Caco-2 (cell line): Measurements from ENCODE around the gene MRPS35. TPM values are rescaled to one million over a fixed set of nuclear protein-coding genes. Genes with fewer than 3 reads are reported as not detected.

Experiments
- BruUV-seq: library from RNA; stranded (reverse); fragments of 400-500 nt; replicated peaks from 2 replicates; lab custom pipeline; 2021; lab: Mats Ljungman, UMichigan
- CTCF ChIA-PET: fragments of 300-600 bp; sonication (Branson Sonifier 250); formaldehyde crosslinking; loops from one replicate; lab custom pipeline; 2022; ENCODE audit warnings: antibody characterized with exemption; lab: Charles Lee
- POLR2A ChIA-PET: fragments of 300-600 bp; sonication (Branson Sonifier 250); formaldehyde crosslinking; loops from one replicate; lab custom pipeline; 2022; ENCODE audit warnings: antibody characterized with exemption; lab: Charles Lee
- DNase-seq, 2 experiments: peaks; one replicate each; pipeline versions ENCODE4 v3.0.0 to v3.0.0-alpha.2; 2020 to 2022
- H3K27me3 ChIP-seq: replicated peaks from 2 replicates; pipeline ENCODE4 v1.6.0; 2011; ENCODE audit warnings: low read length; ENCODE audit not compliant: control insufficient read depth, insufficient read depth
- H3K36me3 ChIP-seq: 2 replicates; pipeline ENCODE4 v1.5.1; 2011; ENCODE audit warnings: low read length; ENCODE audit not compliant: control insufficient read depth, insufficient read depth
- H3K4me1 ChIP-seq: fragments of 250-450 bp; sonication (Bioruptor Pico); 2 replicates; pipeline ENCODE4 v1.5.1; 2020; ENCODE audit warnings: mild to moderate bottlenecking
- H3K4me3 ChIP-seq: 2 replicates; pipeline ENCODE4 v1.5.1; 2011; ENCODE audit warnings: low read depth, mild to moderate bottlenecking, control low read depth, low read length
- H3K9me3 ChIP-seq: fragments of 250-450 bp; sonication (Bioruptor Pico); 2 replicates; pipeline ENCODE4 v1.5.1; 2020; ENCODE audit warnings: mild to moderate bottlenecking, moderate library complexity
- H3K27ac Mint-ChIP-seq: one replicate; pipeline ENCODE4 v1.8.0; 2022; ENCODE audit warnings: mixed read lengths; ENCODE audit not compliant: unreplicated experiment
- H3K27me3 Mint-ChIP-seq: one replicate; pipeline ENCODE4 v1.8.0; 2022; ENCODE audit warnings: mixed read lengths; ENCODE audit not compliant: insufficient read depth, unreplicated experiment
- H3K36me3 Mint-ChIP-seq: one replicate; pipeline ENCODE4 v1.8.0; 2022; ENCODE audit warnings: mild to moderate bottlenecking, mixed read lengths; ENCODE audit not compliant: insufficient read depth, unreplicated experiment
- H3K4me1 Mint-ChIP-seq: one replicate; pipeline ENCODE4 v1.8.0; 2022; ENCODE audit warnings: low read depth, mixed read lengths; ENCODE audit not compliant: unreplicated experiment
- H3K4me3 Mint-ChIP-seq: one replicate; pipeline ENCODE4 v1.8.0; 2022; ENCODE audit warnings: mild to moderate bottlenecking, moderate library complexity, mixed read lengths; ENCODE audit not compliant: unreplicated experiment
- H3K9me3 Mint-ChIP-seq: one replicate; pipeline ENCODE4 v1.8.0; 2022; ENCODE audit warnings: mixed read lengths; ENCODE audit not compliant: unreplicated experiment
- intact Hi-C: fragments of 100-400 bp; cut with micrococcal nuclease; formaldehyde crosslinking; loops from one replicate; pipeline ENCODE4 v1.10.0; 2022; ENCODE audit not compliant: unreplicated experiment
- total RNA-seq: library from RNA; stranded (reverse); gene quantifications from 2 replicates; pipeline ENCODE4 v1.2.3, GENCODE V29; 2022
- TF ChIP-seq, protein P1 (sequence below), 2 experiments: fragments of 200-600 bp in 1 of 2; IDR thresholded peaks; 1 replicate in 1 of 2; 2 replicates in 1 of 2; pipeline versions ENCODE4 v1.5.1 to v1.8.0; 2011 to 2022; ENCODE audit warnings: antibody characterized with exemption in 1 of 2, control low read depth in 1 of 2, inconsistent platforms in 1 of 2, low read depth in 1 of 2, low read length in 1 of 2, mild to moderate bottlenecking in 1 of 2, moderate library complexity in 1 of 2; ENCODE audit not compliant: insufficient read depth in 1 of 2, severe bottlenecking in 1 of 2, unreplicated experiment in 1 of 2

MRPS35 gene
- total RNA-seq, 1 experiment from 2014 or later, result 135 TPM

GRCh38 chr12:27688671-27689070 lies 22.0 kb upstream of the MRPS35 start:
- Histone ChIP-seq H3K4me3 (no peak overlapping the region), H3K36me3 (peaks cover 5% of the 10 kb centered on the region), H3K27me3 (no peaks in the 10 kb centered on the region), H3K9me3 (no peaks in the 10 kb centered on the region), H3K4me1 (peaks cover 5% of the 10 kb centered on the region; the same call in 1 of the 2 replicates)
- no peaks in the 10 kb centered on the region for H3K9me3 Mint-ChIP-seq
- no peaks in the 10 kb centered on the region for H3K27me3 Mint-ChIP-seq
- no peak for DNase-seq
- BruUV-seq, result no TSS peak
- intact Hi-C loops, result no loop called here
- H3K36me3 Mint-ChIP-seq, result peaks cover 84% of the 10 kb centered on the region
- ChIA-PET CTCF (interaction anchor here (0.6 to 1.1 kb wide), 4 partner anchors 9 to 150 kb away, joined by 3 to 5 read pairs (median 3); no protein-coding TSS in a partner anchor), POLR2A (interaction anchor here (0.8 kb wide), 1 partner anchor 92 kb away, joined by 6 read pairs; the partner anchor contains the start of genes KLHL42 and MANSC4)
- peaks cover 11% of the 10 kb centered on the region for H3K4me1 Mint-ChIP-seq
- no peak overlapping the region for H3K27ac Mint-ChIP-seq
- no peak overlapping the region for H3K4me3 Mint-ChIP-seq
- TF ChIP-seq, protein P1, sequence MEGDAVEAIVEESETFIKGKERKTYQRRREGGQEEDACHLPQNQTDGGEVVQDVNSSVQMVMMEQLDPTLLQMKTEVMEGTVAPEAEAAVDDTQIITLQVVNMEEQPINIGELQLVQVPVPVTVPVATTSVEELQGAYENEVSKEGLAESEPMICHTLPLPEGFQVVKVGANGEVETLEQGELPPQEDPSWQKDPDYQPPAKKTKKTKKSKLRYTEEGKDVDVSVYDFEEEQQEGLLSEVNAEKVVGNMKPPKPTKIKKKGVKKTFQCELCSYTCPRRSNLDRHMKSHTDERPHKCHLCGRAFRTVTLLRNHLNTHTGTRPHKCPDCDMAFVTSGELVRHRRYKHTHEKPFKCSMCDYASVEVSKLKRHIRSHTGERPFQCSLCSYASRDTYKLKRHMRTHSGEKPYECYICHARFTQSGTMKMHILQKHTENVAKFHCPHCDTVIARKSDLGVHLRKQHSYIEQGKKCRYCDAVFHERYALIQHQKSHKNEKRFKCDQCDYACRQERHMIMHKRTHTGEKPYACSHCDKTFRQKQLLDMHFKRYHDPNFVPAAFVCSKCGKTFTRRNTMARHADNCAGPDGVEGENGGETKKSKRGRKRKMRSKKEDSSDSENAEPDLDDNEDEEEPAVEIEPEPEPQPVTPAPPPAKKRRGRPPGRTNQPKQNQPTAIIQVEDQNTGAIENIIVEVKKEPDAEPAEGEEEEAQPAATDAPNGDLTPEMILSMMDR (IDR thresholded peaks at IDR 0.05; ENCODE audit: insufficient read depth in 1 of 2, low read depth in 1 of 2, low read length in 1 of 2, severe bottlenecking in 1 of 2, unreplicated experiment in 1 of 2), result no peak

GRCh38 chr12:27689558-27690180 lies 21.0 kb upstream of the MRPS35 start:
- TF ChIP-seq, protein P1 (IDR thresholded peaks at IDR 0.05; ENCODE audit: insufficient read depth in 1 of 2, low read depth in 1 of 2, low read length in 1 of 2, severe bottlenecking in 1 of 2, unreplicated experiment in 1 of 2), result no peak
- ChIA-PET CTCF (interaction anchor here (1.1 kb wide), 1 partner anchor 8 kb away, joined by 5 read pairs; no protein-coding TSS in a partner anchor), POLR2A (no interaction called here)
- Mint-ChIP-seq H3K9me3 (no peaks in the 10 kb centered on the region), H3K27me3 (no peaks in the 10 kb centered on the region), H3K36me3 (peaks cover 82% of the 10 kb centered on the region), H3K4me1 (peaks cover 11% of the 10 kb centered on the region), H3K27ac (no peak overlapping the region), H3K4me3 (no peak overlapping the region)
- intact Hi-C loops, result no loop called here
- H3K4me1 ChIP-seq, result peaks cover 5% of the 10 kb centered on the region; the same call in 1 of the 2 replicates
- H3K4me3 ChIP-seq, result no peak overlapping the region
- H3K9me3 ChIP-seq, result no peaks in the 10 kb centered on the region
- no TSS peak for BruUV-seq
- H3K27me3 ChIP-seq, result no peaks in the 10 kb centered on the region
- no peak for DNase-seq
- peaks cover 5% of the 10 kb centered on the region for H3K36me3 ChIP-seq

- TF ChIP-seq, protein P1 (IDR thresholded peaks at IDR 0.05; ENCODE audit: insufficient read depth in 1 of 2, low read depth in 1 of 2, low read length in 1 of 2, severe bottlenecking in 1 of 2, unreplicated experiment in 1 of 2), result no peak
- no TSS peak for BruUV-seq
- Histone ChIP-seq H3K27me3 (no peaks in the 10 kb centered on the region), H3K4me1 (peaks cover 10% of the 10 kb centered on the region), H3K4me3 (no peak overlapping the region), H3K9me3 (no peaks in the 10 kb centered on the region), H3K36me3 (peaks cover 5% of the 10 kb centered on the region)
- Mint-ChIP-seq H3K9me3 (no peaks in the 10 kb centered on the region), H3K27me3 (no peaks in the 10 kb centered on the region), H3K27ac (no peak overlapping the region), H3K36me3 (peaks cover 65% of the 10 kb centered on the region), H3K4me3 (no peak overlapping the region), H3K4me1 (peaks cover 25% of the 10 kb centered on the region)
- no peak for DNase-seq
- intact Hi-C loops, result no loop called here
- CTCF ChIA-PET, result no interaction called here
- POLR2A ChIA-PET, result no interaction called here
These were observed 17.2 kb upstream of the MRPS35 start for GRCh38 chr12:27693403-27693802.
